ENCODE results near the gene KREMEN1.

GRCh38 chr22:29060931-29061330, 11.9 kb upstream of the KREMEN1 start:
- TF ChIP-seq CTCF (IDR thresholded peaks at IDR 0.05; ENCODE audit: borderline replicate concordance, extremely low read depth, low read length, poor library complexity, severe bottlenecking): no peak
- no peak for TF ChIP-seq EZH2 (IDR thresholded peaks at IDR 0.05; ENCODE audit: borderline replicate concordance, low read depth, low read length, severe bottlenecking)

All from DND-41 (cell line).